Subcutaneous adipose tissue (tissue), 4 donors: Measurements from ENCODE around the gene EGR4. TPM values are rescaled to one million over a fixed set of nuclear protein-coding genes. Genes with fewer than 3 reads are reported as not detected.

Experiments used
- total RNA-seq, 4 donors: library from RNA; depleted of rRNA; stranded (reverse); fragments of >200 nt; gene quantifications; one replicate each; pipeline ENCODE4 v1.1.0, GENCODE V29; 2016
- TF ChIP-seq, protein P1 (sequence below): fragments of 450-650 bp; IDR thresholded peaks from one replicate; pipeline ENCODE4 v1.5.1; 2016; ENCODE audit warnings: low read depth, mild to moderate bottlenecking, control low read depth, antibody characterized with exemption, moderate library complexity

The EGR4 gene
- total RNA-seq, 4 donors from 2014 or later, result not detected

DNA sequence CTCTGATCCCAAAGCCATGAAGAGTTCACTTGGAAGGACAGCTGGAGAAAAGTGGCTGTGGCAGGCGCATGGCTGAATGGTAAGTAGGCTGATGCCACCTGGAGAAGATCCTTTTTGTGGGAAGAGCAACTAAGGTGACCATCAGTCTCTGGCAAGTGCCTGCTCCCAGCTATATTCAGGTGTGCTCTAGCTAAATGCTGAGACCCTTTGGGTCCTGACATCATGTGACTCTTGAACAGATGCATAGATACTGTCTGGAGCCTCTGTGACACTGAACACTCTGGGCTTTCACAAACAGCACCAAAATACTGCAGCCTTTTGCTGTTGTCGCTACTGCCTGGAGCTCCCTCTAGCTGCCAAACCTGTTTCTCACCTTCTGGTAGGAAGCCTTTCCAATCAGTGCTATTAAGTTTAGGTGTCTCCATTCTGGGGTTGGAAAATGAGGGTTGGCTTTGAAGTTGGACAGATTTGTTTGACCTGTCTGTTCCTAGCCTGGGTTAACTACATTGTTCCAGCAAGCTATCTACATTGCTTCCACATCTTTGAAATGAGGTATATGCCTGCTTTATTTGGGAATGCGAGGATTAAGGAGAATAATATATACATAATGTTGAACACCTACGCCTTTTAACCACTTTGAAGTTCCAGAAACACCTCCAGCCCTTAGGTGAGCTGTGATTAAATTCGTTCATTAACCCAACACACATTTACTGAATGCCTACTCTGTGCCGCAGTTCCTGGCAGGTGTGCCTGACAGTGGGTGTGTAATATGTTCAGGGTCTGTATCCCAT lies 3.1 kb downstream of the EGR4 start:
- TF ChIP-seq, protein P1, sequence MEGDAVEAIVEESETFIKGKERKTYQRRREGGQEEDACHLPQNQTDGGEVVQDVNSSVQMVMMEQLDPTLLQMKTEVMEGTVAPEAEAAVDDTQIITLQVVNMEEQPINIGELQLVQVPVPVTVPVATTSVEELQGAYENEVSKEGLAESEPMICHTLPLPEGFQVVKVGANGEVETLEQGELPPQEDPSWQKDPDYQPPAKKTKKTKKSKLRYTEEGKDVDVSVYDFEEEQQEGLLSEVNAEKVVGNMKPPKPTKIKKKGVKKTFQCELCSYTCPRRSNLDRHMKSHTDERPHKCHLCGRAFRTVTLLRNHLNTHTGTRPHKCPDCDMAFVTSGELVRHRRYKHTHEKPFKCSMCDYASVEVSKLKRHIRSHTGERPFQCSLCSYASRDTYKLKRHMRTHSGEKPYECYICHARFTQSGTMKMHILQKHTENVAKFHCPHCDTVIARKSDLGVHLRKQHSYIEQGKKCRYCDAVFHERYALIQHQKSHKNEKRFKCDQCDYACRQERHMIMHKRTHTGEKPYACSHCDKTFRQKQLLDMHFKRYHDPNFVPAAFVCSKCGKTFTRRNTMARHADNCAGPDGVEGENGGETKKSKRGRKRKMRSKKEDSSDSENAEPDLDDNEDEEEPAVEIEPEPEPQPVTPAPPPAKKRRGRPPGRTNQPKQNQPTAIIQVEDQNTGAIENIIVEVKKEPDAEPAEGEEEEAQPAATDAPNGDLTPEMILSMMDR, result no peak

DNA sequence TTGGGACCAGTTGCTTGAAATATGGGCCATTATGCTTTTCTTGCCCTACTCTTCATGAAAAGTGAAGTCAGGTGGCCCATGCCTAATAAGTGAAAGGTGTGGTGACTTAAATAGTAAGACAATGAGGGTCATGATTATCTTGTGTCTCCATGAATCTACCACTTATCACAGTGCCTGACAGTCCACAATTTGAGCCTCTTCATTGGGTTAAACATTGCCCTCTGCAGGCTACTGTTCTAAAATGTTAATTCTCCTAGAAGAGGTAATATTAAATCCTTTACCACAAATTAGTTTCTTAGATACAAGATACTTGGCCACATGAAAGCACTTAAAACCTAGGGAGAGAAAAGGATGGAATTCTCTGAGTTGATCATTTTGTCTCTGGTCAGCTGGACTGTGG lies 4.0 kb downstream of the EGR4 start:
- TF ChIP-seq, protein P1, result no peak

DNA sequence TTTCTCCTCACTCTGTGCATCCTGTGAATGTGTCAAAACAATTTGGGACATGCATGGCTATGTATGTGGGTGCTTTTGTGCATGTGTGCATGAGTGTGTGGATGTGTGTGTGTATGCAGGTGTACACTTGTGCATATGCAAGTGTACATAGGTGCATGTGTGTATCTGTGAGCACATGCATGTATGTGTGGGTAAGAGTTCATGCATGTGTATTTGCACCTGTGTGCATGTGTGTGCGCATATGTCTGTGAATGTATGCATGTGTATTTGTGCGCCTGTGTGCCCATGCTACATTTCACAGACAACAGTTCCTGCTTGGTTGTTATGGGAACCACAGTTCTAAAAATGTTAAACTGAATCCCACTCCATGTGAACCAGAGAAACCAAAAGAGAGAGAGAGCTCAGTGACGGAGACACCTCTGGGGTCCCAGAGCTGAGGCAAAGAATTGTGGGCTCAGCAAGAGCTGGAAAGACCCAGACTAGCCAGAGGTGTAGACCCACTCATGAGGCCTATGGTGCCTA lies 7.2 kb downstream of the EGR4 start:
- TF ChIP-seq, protein P1, result no peak

DNA sequence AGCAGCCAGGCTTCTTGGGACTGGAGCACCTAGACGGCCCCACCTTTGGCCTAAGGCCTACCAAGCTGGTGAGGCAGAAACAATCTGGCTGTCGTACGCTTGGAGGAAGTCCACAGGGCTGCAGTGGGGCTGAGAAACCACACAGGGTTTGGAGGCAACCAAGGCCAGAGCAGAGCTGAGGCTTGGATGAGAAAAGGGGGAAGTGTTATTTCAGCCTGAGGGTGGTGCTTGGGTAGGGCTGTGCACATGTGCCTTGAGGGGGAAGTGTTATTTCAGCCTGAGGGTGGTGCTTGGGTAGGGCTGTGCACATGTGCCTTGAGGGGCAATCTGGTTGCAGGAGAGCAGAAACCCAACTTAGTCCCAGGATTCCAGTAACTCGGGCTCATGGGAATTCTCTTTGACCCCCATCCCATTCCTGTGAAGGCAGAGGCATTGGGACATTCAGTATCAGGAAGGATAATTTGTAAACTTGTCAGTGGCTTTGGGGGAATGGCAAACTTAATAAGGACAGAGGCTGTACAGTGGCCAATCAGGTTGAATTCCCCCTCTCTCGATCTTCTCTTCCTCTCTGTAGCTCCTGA lies 8.1 kb downstream of the EGR4 start:
- TF ChIP-seq, protein P1, result no peak

DNA sequence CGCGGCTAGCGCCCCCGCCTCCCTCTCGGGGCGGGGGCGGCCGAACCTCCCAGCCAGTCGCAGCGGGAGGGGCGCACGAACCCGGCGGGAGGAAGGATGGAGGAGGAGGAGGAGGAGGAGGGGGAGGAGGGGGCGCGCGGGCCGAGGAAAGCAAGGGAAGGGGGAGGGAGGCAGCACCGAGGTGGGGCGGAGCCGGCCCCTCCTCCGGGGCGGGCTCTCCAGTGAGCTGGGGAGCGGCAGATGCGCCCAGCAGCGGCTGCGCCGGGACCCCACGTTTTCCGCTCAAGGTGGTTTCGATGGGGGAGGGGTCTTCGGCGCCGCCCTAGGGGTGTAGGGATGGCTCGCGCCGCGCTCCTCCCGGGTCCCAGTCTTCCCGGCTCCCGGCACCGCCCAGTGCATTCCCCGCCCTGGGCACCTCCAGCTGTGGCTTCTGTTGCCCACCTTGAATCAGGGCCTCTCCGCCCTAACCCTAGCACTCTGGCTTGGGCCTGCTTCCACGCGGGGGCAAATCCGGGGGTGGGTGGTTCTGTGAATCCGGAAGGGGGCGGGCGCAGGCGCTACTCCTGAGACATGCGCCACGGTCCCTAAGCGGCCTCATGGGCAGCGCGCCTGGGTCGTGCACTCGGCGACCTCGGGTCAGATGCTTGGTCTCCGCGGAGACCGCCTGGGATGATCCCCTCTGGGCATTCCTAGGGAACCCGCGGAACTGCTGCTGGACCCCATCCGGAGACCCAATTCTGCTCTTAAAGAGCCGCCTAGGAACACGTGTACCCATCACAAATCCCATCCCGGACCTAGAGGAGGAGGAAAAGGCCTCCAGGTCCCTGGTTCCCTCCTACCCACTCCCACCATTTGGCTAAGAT lies 8.8 kb downstream of the EGR4 start, which contains the start of gene FBXO41:
Gene FBXO41 (minus strand): TSS at position 183 of the 863 bp plus-strand sequence. CDS start 14,848 bp downstream, outside the sequence.
- TF ChIP-seq, protein P1, result no peak

DNA sequence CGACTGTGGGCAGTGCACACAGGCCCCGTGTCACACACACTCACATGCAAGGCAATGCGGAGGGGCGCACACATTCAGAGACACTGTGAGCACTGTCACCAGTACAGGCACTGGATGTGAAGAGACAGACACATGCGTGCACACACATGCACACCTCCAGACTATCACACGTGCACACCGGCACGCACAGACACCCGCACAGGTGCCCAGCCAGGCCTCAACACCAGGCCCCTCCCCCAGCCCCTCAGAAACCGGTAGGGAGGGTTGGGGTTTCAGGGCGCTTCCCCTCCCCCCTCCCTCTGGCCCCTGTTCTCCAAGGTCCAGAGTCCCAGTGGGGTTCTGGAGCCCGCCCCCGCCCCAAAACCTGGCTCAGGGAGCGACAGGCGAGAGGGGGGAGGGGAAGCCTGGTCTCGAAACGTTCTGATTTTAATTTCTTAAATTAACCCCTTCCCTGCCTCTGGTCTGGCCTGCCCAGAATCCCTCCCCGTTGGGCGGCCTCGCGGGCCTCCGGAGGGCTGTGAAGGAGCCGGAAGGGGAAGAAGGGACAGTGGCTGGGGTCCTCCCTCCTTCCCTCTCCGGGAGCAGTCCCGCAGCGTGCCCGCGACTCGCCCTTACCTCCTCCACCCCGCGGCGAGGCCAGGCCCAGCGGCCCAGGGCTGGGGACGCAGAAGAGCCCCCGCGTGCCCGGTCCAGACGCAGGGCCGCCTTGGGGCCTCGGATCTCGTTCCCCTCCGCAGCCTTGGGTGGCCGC lies 9.6 kb downstream of the EGR4 start:
- TF ChIP-seq, protein P1, result no peak
